Left lung (tissue), 10 donors: ENCODE results near the gene CLHC1. TPM values are rescaled to one million over a fixed set of nuclear protein-coding genes. Genes with fewer than 3 reads are reported as not detected.
"Not testable (repeated sequence)": the region's sequence is repeated elsewhere in the genome, so short reads cannot be mapped to it uniquely, and the experiment has no call there.

Experiments used
- ATAC-seq: fragments of 200-7000 bp; cut with Tn5 transposase; one replicate; pipeline ENCODE4 v1.9.1; 2020; ENCODE audit warnings: moderate library complexity
- DNase-seq, 4 donors: peaks; one replicate each; pipeline ENCODE4 v3.0.0-alpha.2; 2013 to 2020
- H3K27ac ChIP-seq, 2 donors: fragments of 200-600 bp; sonication (generic) in 1 of 2; one replicate each; pipeline versions ENCODE4 v1.5.0 to v1.8.0; 2020 to 2021
- H3K27me3 ChIP-seq, 2 donors: fragments of 200-600 bp; sonication (generic) in 1 of 2; one replicate each; pipeline versions ENCODE4 v1.5.0 to v1.8.0; 2020 to 2021
- H3K36me3 ChIP-seq, 2 donors: fragments of 200-600 bp; sonication (generic) in 1 of 2; one replicate each; pipeline versions ENCODE4 v1.5.0 to v1.8.0; 2020 to 2021
- H3K4me1 ChIP-seq, 2 donors: fragments of 200-600 bp; one replicate each; pipeline ENCODE4 v1.8.0; 2021
- H3K4me3 ChIP-seq, 2 donors: fragments of 200-600 bp; sonication (generic) in 1 of 2; one replicate each; pipeline versions ENCODE4 v1.5.0 to v1.8.0; 2020 to 2021; ENCODE audit warnings: mild to moderate bottlenecking in 1 of 2
- H3K9me3 ChIP-seq, 2 donors: fragments of 200-600 bp; sonication (generic) in 1 of 2; one replicate each; pipeline versions ENCODE4 v1.5.0 to v1.8.0; 2020 to 2021
- intact Hi-C, 2 donors: fragments of 100-400 bp; cut with DNase I; formaldehyde crosslinking; loops; one replicate each; pipeline versions ENCODE4 v1.11.2 to v1.14.2; 2022
- polyA plus RNA-seq, 6 donors: library from polyadenylated mRNA; unstranded; fragments of 120-200 nt; gene quantifications; one replicate each; pipeline ENCODE4 v1.2.1, GENCODE V29; 2013; ENCODE audit not compliant: insufficient read length in 6 of 6
- total RNA-seq, 2 donors: library from RNA; stranded (reverse); fragmentation: NEBNext Ultra II Directional; extraction: Animal tissue kit (Norgen Biotek cat#: 25700); gene quantifications; one replicate each; pipeline ENCODE4 v1.2.1, GENCODE V29; 2021
- TF ChIP-seq, protein P1 (sequence below), 2 donors: fragments of 200-600 bp; sonication (generic) in 1 of 2; IDR thresholded peaks; one replicate each; pipeline versions ENCODE4 v1.5.0 to v1.8.0; 2021; ENCODE audit warnings: antibody characterized with exemption in 2 of 2
- donor health status: DM: no; HTN: yes; CAD: no.
- donor health status: DM: no; HTN: no; CAD: no.

Gene CLHC1
- total and polyA plus RNA-seq, 8 donors = 9.2 to 41.2 (median 28.7) TPM

GRCh38 chr2:55147041-55147440 lies 85.1 kb downstream of the CLHC1 start:
- H3K9me3 ChIP-seq = no peaks in the 10 kb centered on the region
- peaks cover under 1 to 32% of the 10 kb centered on the region in 2 donors for H3K4me1 ChIP-seq
- TF ChIP-seq, protein P1, sequence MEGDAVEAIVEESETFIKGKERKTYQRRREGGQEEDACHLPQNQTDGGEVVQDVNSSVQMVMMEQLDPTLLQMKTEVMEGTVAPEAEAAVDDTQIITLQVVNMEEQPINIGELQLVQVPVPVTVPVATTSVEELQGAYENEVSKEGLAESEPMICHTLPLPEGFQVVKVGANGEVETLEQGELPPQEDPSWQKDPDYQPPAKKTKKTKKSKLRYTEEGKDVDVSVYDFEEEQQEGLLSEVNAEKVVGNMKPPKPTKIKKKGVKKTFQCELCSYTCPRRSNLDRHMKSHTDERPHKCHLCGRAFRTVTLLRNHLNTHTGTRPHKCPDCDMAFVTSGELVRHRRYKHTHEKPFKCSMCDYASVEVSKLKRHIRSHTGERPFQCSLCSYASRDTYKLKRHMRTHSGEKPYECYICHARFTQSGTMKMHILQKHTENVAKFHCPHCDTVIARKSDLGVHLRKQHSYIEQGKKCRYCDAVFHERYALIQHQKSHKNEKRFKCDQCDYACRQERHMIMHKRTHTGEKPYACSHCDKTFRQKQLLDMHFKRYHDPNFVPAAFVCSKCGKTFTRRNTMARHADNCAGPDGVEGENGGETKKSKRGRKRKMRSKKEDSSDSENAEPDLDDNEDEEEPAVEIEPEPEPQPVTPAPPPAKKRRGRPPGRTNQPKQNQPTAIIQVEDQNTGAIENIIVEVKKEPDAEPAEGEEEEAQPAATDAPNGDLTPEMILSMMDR (IDR thresholded peaks at IDR 0.05) = no peak
- DNase-seq = no peak
- no peak overlapping the region for H3K27ac ChIP-seq
- no peak for ATAC-seq
- no peaks in the 10 kb centered on the region for H3K27me3 ChIP-seq
- intact Hi-C loops = no loop called here
- H3K4me3 ChIP-seq = no peak overlapping the region
- H3K36me3 ChIP-seq = no peaks in the 10 kb centered on the region

DNA sequence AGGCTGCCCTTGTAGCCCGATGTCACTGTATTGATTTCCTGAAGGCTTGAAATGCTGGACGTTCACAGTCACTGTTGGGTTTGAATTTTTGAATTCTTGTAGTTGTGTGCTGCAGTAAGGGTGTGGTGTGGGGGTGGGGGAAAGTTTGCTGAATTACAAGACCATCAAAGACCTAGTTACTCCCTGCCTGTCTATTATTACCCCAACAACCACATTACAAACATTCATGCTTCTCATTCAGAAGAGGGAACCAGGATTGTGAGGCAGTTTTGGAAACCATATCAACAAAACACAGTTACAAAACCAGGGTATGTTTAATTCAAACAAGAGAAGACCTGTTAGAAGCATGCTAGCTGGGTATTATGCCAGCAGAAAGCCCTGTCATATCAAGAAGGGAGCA lies 85.8 kb downstream of the CLHC1 start:
- H3K36me3 ChIP-seq = no peaks in the 10 kb centered on the region
- H3K4me1 ChIP-seq = peaks cover 0 to 24% of the 10 kb centered on the region in 2 donors
- ATAC-seq = no peak
- DNase-seq = no peak
- TF ChIP-seq, protein P1 (IDR thresholded peaks at IDR 0.05) = no peak
- no peak overlapping the region for H3K4me3 ChIP-seq
- no peaks in the 10 kb centered on the region for H3K9me3 ChIP-seq
- no peak overlapping the region for H3K27ac ChIP-seq
- H3K27me3 ChIP-seq = no peaks in the 10 kb centered on the region
- intact Hi-C loops = no loop called here

- intact Hi-C loops = no loop called here
- Histone ChIP-seq H3K27me3 (no peaks in the 10 kb centered on the region), H3K27ac (peak overlapping the region; percentile 51 to 58), H3K4me3 (no peak overlapping the region), H3K4me1 (peaks cover 0 to 19% of the 10 kb centered on the region in 2 donors), H3K36me3 (no peaks in the 10 kb centered on the region), H3K9me3 (no peaks in the 10 kb centered on the region)
- DNase-seq (no peak), ATAC-seq (peak; percentile 89)
- TF ChIP-seq, protein P1 (IDR thresholded peaks at IDR 0.05) = no peak
Measured at GRCh38 chr2:55144922-55145820, 86.9 kb downstream of the CLHC1 start.

DNA sequence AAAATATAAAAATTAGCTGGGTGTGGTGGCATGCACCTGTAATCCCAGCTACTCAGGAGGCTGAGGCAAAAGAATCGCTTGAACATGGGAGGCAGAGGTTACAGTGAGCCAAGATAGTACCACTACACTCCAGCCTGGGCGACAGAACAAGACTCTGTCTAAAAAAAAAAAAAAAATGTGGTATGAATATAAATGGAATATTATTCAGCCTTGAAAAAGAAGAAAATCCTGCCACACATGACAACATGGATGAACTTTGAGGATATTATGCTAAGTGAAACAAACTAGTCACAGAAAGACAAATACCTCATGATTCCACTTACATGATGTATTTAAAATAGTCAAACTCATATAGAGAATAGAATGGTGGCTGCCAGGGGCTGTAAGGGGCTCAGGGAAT lies 88.4 kb downstream of the CLHC1 start:
- H3K36me3 ChIP-seq, H3K9me3 ChIP-seq, DNase-seq, H3K27me3 ChIP-seq, intact Hi-C loops, H3K4me3 ChIP-seq, H3K27ac ChIP-seq, ATAC-seq: not testable (repeated sequence)
- peaks cover 0 to 11% of the 10 kb centered on the region in 2 donors for H3K4me1 ChIP-seq

DNA sequence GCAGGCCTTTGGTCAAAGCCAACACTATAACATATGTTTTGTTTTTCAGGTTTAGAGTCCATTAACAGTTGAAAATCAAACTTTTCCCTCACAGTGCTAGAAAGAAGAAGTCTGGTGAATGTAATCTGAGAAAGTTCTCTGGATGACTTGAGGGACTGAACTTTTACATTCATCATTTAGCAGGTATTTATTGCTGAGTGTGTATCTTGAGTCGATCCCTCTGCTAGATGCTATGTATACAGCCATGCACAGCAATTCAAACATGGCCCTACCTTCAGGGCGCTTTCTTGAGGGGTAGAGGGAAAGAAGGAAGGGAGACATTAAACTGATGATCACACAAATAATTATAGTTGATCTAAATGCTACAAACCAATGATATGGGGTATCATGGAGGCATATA lies 89.6 kb downstream of the CLHC1 start:
- intact Hi-C loops = no loop called here
- ATAC-seq (no peak), DNase-seq (no peak)
- H3K27ac ChIP-seq = no peak overlapping the region
- no peak overlapping the region for H3K4me3 ChIP-seq
- no peaks in the 10 kb centered on the region for H3K27me3 ChIP-seq
- H3K36me3 ChIP-seq = no peaks in the 10 kb centered on the region
- H3K9me3 ChIP-seq = no peaks in the 10 kb centered on the region
- peaks cover 0 to 16% of the 10 kb centered on the region in 2 donors for H3K4me1 ChIP-seq
- TF ChIP-seq, protein P1 (IDR thresholded peaks at IDR 0.05) = no peak
